Stimulated activated CD4-positive, alpha-beta T cell treated with anti-CD3 and anti-CD28 coated beads, Interleukin-15, amount 100 ng/mL, for 48 hours (primary cell): Measurements from ENCODE around the gene CDK5.

ENCODE experiments used
- DNase-seq, 2 donors: peaks; one replicate each; pipeline ENCODE4 v3.0.0-alpha.2; 2020; ENCODE audit warnings: low read depth in 2 of 2

The CDK5 gene

GRCh38 chr7:151057506-151057988, at the start of gene CDK5:
Gene CDK5 (minus strand): TSS chr7:151057897. CDS start chr7:151057848, 49 bp downstream.
- no peak for DNase-seq

GRCh38 chr7:151104411-151105235, 46.9 kb upstream of the CDK5 start:
- no peak for DNase-seq

GRCh38 chr7:151103973-151104372, 46.3 kb upstream of the CDK5 start:
- no peak for DNase-seq

GRCh38 chr7:151102991-151103390, 45.3 kb upstream of the CDK5 start:
- DNase-seq, result no peak

- no peak for DNase-seq
These were observed 44.1 kb upstream of the CDK5 start for GRCh38 chr7:151101621-151102396.

- DNase-seq, result no peak
These were observed 43.2 kb upstream of the CDK5 start for GRCh38 chr7:151100921-151101320.

GRCh38 chr7:151099486-151100211, 42.0 kb upstream of the CDK5 start:
- no peak for DNase-seq

GRCh38 chr7:151095828-151096475, 38.3 kb upstream of the CDK5 start:
- DNase-seq, result no peak

- no peak for DNase-seq
These were observed 37.6 kb upstream of the CDK5 start for GRCh38 chr7:151095123-151095797.

GRCh38 chr7:151094675-151095074, 37.0 kb upstream of the CDK5 start:
- no peak for DNase-seq

- DNase-seq, result no peak
These were observed 36.1 kb upstream of the CDK5 start for GRCh38 chr7:151093748-151094147.

- no peak for DNase-seq
These were observed 34.3 kb upstream of the CDK5 start for GRCh38 chr7:151091988-151092387.

- DNase-seq, result no peak
These were observed 33.7 kb upstream of the CDK5 start for GRCh38 chr7:151091431-151091830.

- no peak for DNase-seq
These were observed 33.3 kb upstream of the CDK5 start for GRCh38 chr7:151091003-151091402.

- DNase-seq, result no peak
These were observed 32.4 kb upstream of the CDK5 start for GRCh38 chr7:151089893-151090730.

GRCh38 chr7:151088856-151089699, 31.4 kb upstream of the CDK5 start:
- no peak for DNase-seq

- DNase-seq, result no peak
These were observed 30.5 kb upstream of the CDK5 start for GRCh38 chr7:151088019-151088855.
